Dendritic cell treated with granulocyte-macrophage colony-stimulating factor and Interleukin-4, amounts not matched to agents 40 ng/mL and 50 ng/mL, for 4 days (primary cell): ENCODE data around the gene TBX1.

ENCODE experiments used
- H3K27ac Mint-ChIP-seq: one replicate; pipeline ENCODE4 v1.8.0; 2022; ENCODE audit warnings: mild to moderate bottlenecking, mixed read lengths
- H3K27me3 Mint-ChIP-seq: one replicate; pipeline ENCODE4 v1.8.0; 2022; ENCODE audit warnings: mild to moderate bottlenecking, mixed read lengths
- H3K36me3 Mint-ChIP-seq: one replicate; pipeline ENCODE4 v1.8.0; 2022; ENCODE audit warnings: low read depth, mixed read lengths
- H3K4me1 Mint-ChIP-seq: one replicate; pipeline ENCODE4 v1.8.0; 2022; ENCODE audit warnings: low read depth, mixed read lengths
- H3K4me3 Mint-ChIP-seq: one replicate; pipeline ENCODE4 v1.8.0; 2022; ENCODE audit warnings: mild to moderate bottlenecking, moderate library complexity, mixed read lengths
- H3K9me3 Mint-ChIP-seq: one replicate; pipeline ENCODE4 v1.8.0; 2022; ENCODE audit warnings: mixed read lengths
- intact Hi-C: fragments of 100-400 bp; cut with micrococcal nuclease; formaldehyde crosslinking; loops from one replicate; pipeline ENCODE4 v1.15.0; 2022

The TBX1 gene

GRCh38 chr22:19760058-19760950, at the start of gene TBX1:
Gene TBX1 (plus strand): TSS chr22:19760778. CDS start chr22:19760844, 66 bp downstream.
- Mint-ChIP-seq H3K9me3 (no peaks in the 10 kb centered on the region), H3K4me3 (peak within 1 kb of the TSS; percentile 70), H3K4me1 (peaks cover 37% of the 10 kb centered on the region), H3K27ac (no peak within 1 kb of the TSS), H3K36me3 (no peaks in the 10 kb centered on the region), H3K27me3 (peaks cover 87% of the 10 kb centered on the region)
- intact Hi-C loops = no loop called here

GRCh38 chr22:19713245-19713644, 47.3 kb upstream of the TBX1 start:
- Mint-ChIP-seq H3K4me3 (peak overlapping the region; percentile 37), H3K27me3 (peaks cover 55% of the 10 kb centered on the region)
- intact Hi-C loops = loop anchor here (10.0 kb wide), 1 partner anchor 568 kb away; the partner anchor contains the start of gene ESS2

GRCh38 chr22:19713650-19714311, 46.8 kb upstream of the TBX1 start:
- Mint-ChIP-seq H3K27ac (no peak overlapping the region), H3K4me3 (peak overlapping the region; percentile 73), H3K4me1 (peaks cover 13% of the 10 kb centered on the region), H3K9me3 (no peaks in the 10 kb centered on the region), H3K36me3 (no peaks in the 10 kb centered on the region), H3K27me3 (peaks cover 58% of the 10 kb centered on the region)
- intact Hi-C loops = loop anchor here (10.0 kb wide), 1 partner anchor 569 kb away; the partner anchor contains the start of gene ESS2

More at GRCh38 chr22:19713245-19713644, 47.3 kb upstream of the TBX1 start:
- Mint-ChIP-seq H3K4me1 (peaks cover 13% of the 10 kb centered on the region), H3K9me3 (no peaks in the 10 kb centered on the region), H3K36me3 (no peaks in the 10 kb centered on the region), H3K27ac (no peak overlapping the region)

- peaks cover 13% of the 10 kb centered on the region for H3K4me1 Mint-ChIP-seq
- H3K27me3 Mint-ChIP-seq = peaks cover 60% of the 10 kb centered on the region
- no peaks in the 10 kb centered on the region for H3K9me3 Mint-ChIP-seq
- H3K36me3 Mint-ChIP-seq = no peaks in the 10 kb centered on the region
- H3K27ac Mint-ChIP-seq = no peak within 1 kb of the TSS
- intact Hi-C loops = loop anchor here (5.0 to 10.0 kb wide), 2 partner anchors 32 to 570 kb away; partner anchors contain the start of gene ESS2
- H3K4me3 Mint-ChIP-seq = peak within 1 kb of the TSS; percentile 73
These were observed 46.0 kb upstream of the TBX1 start, which contains the start of gene SEPTIN5 for GRCh38 chr22:19714312-19715187. Gene SEPTIN5 (plus strand): TSS chr22:19714503. CDS start chr22:19714589, 86 bp downstream.

GRCh38 chr22:19715188-19715930, 45.2 kb upstream of the TBX1 start:
- peak overlapping the region; percentile 70 for H3K4me3 Mint-ChIP-seq
- H3K9me3 Mint-ChIP-seq = no peaks in the 10 kb centered on the region
- no peaks in the 10 kb centered on the region for H3K36me3 Mint-ChIP-seq
- intact Hi-C loops = loop anchor here (5.0 to 10.0 kb wide), 2 partner anchors 33 to 571 kb away; partner anchors contain the start of gene ESS2
- peaks cover 65% of the 10 kb centered on the region for H3K27me3 Mint-ChIP-seq
- H3K4me1 Mint-ChIP-seq = peaks cover 13% of the 10 kb centered on the region
- H3K27ac Mint-ChIP-seq = no peak overlapping the region

GRCh38 chr22:19716041-19716828, 44.3 kb upstream of the TBX1 start:
- Mint-ChIP-seq H3K9me3 (no peaks in the 10 kb centered on the region), H3K36me3 (no peaks in the 10 kb centered on the region), H3K4me3 (no peak overlapping the region), H3K27me3 (peaks cover 73% of the 10 kb centered on the region), H3K4me1 (peaks cover 13% of the 10 kb centered on the region), H3K27ac (no peak overlapping the region)
- intact Hi-C loops = loop anchor here (5.0 to 10.0 kb wide), 2 partner anchors 34 to 571 kb away; partner anchors contain the start of gene ESS2

GRCh38 chr22:19716829-19717105, 43.8 kb upstream of the TBX1 start:
- intact Hi-C loops = loop anchor here (5.0 to 10.0 kb wide), 2 partner anchors 34 to 572 kb away; partner anchors contain the start of gene ESS2
- H3K4me3 Mint-ChIP-seq = no peak overlapping the region
- peaks cover 79% of the 10 kb centered on the region for H3K27me3 Mint-ChIP-seq
- peaks cover 13% of the 10 kb centered on the region for H3K4me1 Mint-ChIP-seq
- H3K27ac Mint-ChIP-seq = no peak overlapping the region
- H3K9me3 Mint-ChIP-seq = no peaks in the 10 kb centered on the region
- no peaks in the 10 kb centered on the region for H3K36me3 Mint-ChIP-seq

GRCh38 chr22:19717181-19717580, 43.4 kb upstream of the TBX1 start:
- H3K4me1 Mint-ChIP-seq = peaks cover 13% of the 10 kb centered on the region
- H3K9me3 Mint-ChIP-seq = no peaks in the 10 kb centered on the region
- peaks cover 81% of the 10 kb centered on the region for H3K27me3 Mint-ChIP-seq
- H3K27ac Mint-ChIP-seq = no peak overlapping the region
- no peak overlapping the region for H3K4me3 Mint-ChIP-seq
- intact Hi-C loops = loop anchor here (5.0 to 10.0 kb wide), 2 partner anchors 35 to 572 kb away; partner anchors contain the start of gene ESS2
- H3K36me3 Mint-ChIP-seq = no peaks in the 10 kb centered on the region

GRCh38 chr22:19717691-19718455, 42.7 kb upstream of the TBX1 start:
- no peak overlapping the region for H3K27ac Mint-ChIP-seq
- peak overlapping the region; percentile 68 for H3K4me3 Mint-ChIP-seq
- H3K36me3 Mint-ChIP-seq = no peaks in the 10 kb centered on the region
- H3K4me1 Mint-ChIP-seq = peaks cover 17% of the 10 kb centered on the region
- intact Hi-C loops = loop anchor here (5.0 to 10.0 kb wide), 2 partner anchors 36 to 573 kb away; partner anchors contain the start of gene ESS2
- H3K27me3 Mint-ChIP-seq = peaks cover 85% of the 10 kb centered on the region
- H3K9me3 Mint-ChIP-seq = no peaks in the 10 kb centered on the region

GRCh38 chr22:19718456-19719049, 42.0 kb upstream of the TBX1 start:
- no peak overlapping the region for H3K27ac Mint-ChIP-seq
- H3K36me3 Mint-ChIP-seq = no peaks in the 10 kb centered on the region
- no peaks in the 10 kb centered on the region for H3K9me3 Mint-ChIP-seq
- H3K4me1 Mint-ChIP-seq = peaks cover 23% of the 10 kb centered on the region
- intact Hi-C loops = loop anchor here (5.0 to 10.0 kb wide), 2 partner anchors 36 to 574 kb away; partner anchors contain the start of gene ESS2
- peaks cover 85% of the 10 kb centered on the region for H3K27me3 Mint-ChIP-seq
- peak overlapping the region; percentile 68 for H3K4me3 Mint-ChIP-seq

GRCh38 chr22:19719050-19719482, 41.5 kb upstream of the TBX1 start:
- Mint-ChIP-seq H3K4me1 (peaks cover 20% of the 10 kb centered on the region), H3K36me3 (no peaks in the 10 kb centered on the region), H3K27me3 (peaks cover 82% of the 10 kb centered on the region), H3K9me3 (no peaks in the 10 kb centered on the region), H3K27ac (no peak overlapping the region), H3K4me3 (peak overlapping the region; percentile 6)
- intact Hi-C loops = loop anchor here (5.0 to 10.0 kb wide), 2 partner anchors 37 to 574 kb away; partner anchors contain the start of gene ESS2
